Chondrocyte (in vitro differentiated cells): Measurements from ENCODE around the gene CUL9. TPM values are rescaled to one million over a fixed set of nuclear protein-coding genes. Genes with fewer than 3 reads are reported as not detected.

Experiments
- DNase-seq: peaks from one replicate; pipeline ENCODE4 v3.0.0; 2021; ENCODE audit warnings: mixed read lengths, low spot score
- H3K27ac Mint-ChIP-seq: one replicate; pipeline ENCODE4 v1.8.0; 2021; ENCODE audit warnings: mild to moderate bottlenecking, moderate library complexity, mixed read lengths; ENCODE audit not compliant: unreplicated experiment
- H3K27me3 Mint-ChIP-seq: 2 replicates; pipeline ENCODE4 v1.8.0; 2021; ENCODE audit warnings: low read depth, mixed read lengths
- H3K36me3 Mint-ChIP-seq: 2 replicates; pipeline ENCODE4 v1.8.0; 2021; ENCODE audit warnings: low read depth, mixed read lengths
- H3K4me1 Mint-ChIP-seq: 2 replicates; pipeline ENCODE4 v1.8.0; 2021; ENCODE audit warnings: low read depth, mild to moderate bottlenecking, mixed read lengths
- H3K4me3 Mint-ChIP-seq: one replicate; pipeline ENCODE4 v1.8.0; 2021; ENCODE audit warnings: mild to moderate bottlenecking, moderate library complexity, mixed read lengths; ENCODE audit not compliant: unreplicated experiment
- H3K9me3 Mint-ChIP-seq: 2 replicates; pipeline ENCODE4 v1.8.0; 2021; ENCODE audit warnings: low read depth, mixed read lengths
- total RNA-seq: library from RNA; stranded (reverse); gene quantifications from 3 replicates; pipeline ENCODE4 v1.2.1, GENCODE V29; 2021
- TF ChIP-seq, protein P1 (sequence below): fragments of 200-600 bp; sonication (generic); IDR thresholded peaks from 2 replicates; pipeline ENCODE4 v1.5.0; 2021; ENCODE audit warnings: antibody characterized with exemption, mild to moderate bottlenecking, moderate library complexity

The CUL9 gene
- total RNA-seq, 1 donor from 2014 or later, result 19.8 TPM

DNA sequence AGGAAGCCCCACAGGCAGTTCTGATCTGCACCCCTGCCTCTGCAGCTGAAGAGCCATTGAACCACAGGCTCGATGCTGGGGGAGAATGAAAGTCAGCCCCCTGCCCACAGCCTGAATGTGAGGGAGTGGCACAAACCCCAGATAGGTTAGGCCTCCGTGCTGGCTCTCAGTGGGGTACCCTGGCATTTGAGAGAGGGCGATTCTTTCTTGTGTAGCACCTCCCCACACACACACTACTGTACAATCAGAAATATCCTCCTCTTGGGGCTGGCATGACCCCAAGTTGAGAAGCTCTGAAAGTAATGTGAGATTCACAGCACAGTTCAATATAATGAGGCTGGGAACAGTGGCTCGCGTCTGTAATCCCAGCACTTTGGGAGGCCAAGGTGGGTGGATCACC lies 79.2 kb downstream of the CUL9 start:
- TF ChIP-seq, protein P1, sequence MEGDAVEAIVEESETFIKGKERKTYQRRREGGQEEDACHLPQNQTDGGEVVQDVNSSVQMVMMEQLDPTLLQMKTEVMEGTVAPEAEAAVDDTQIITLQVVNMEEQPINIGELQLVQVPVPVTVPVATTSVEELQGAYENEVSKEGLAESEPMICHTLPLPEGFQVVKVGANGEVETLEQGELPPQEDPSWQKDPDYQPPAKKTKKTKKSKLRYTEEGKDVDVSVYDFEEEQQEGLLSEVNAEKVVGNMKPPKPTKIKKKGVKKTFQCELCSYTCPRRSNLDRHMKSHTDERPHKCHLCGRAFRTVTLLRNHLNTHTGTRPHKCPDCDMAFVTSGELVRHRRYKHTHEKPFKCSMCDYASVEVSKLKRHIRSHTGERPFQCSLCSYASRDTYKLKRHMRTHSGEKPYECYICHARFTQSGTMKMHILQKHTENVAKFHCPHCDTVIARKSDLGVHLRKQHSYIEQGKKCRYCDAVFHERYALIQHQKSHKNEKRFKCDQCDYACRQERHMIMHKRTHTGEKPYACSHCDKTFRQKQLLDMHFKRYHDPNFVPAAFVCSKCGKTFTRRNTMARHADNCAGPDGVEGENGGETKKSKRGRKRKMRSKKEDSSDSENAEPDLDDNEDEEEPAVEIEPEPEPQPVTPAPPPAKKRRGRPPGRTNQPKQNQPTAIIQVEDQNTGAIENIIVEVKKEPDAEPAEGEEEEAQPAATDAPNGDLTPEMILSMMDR, result no peak
- peaks cover 3% of the 10 kb centered on the region for H3K4me1 Mint-ChIP-seq
- H3K4me3 Mint-ChIP-seq, result no peak overlapping the region
- no peaks in the 10 kb centered on the region for H3K27me3 Mint-ChIP-seq
- H3K27ac Mint-ChIP-seq, result no peak overlapping the region
- H3K36me3 Mint-ChIP-seq, result no peaks in the 10 kb centered on the region
- H3K9me3 Mint-ChIP-seq, result no peaks in the 10 kb centered on the region
- DNase-seq, result no peak

DNA sequence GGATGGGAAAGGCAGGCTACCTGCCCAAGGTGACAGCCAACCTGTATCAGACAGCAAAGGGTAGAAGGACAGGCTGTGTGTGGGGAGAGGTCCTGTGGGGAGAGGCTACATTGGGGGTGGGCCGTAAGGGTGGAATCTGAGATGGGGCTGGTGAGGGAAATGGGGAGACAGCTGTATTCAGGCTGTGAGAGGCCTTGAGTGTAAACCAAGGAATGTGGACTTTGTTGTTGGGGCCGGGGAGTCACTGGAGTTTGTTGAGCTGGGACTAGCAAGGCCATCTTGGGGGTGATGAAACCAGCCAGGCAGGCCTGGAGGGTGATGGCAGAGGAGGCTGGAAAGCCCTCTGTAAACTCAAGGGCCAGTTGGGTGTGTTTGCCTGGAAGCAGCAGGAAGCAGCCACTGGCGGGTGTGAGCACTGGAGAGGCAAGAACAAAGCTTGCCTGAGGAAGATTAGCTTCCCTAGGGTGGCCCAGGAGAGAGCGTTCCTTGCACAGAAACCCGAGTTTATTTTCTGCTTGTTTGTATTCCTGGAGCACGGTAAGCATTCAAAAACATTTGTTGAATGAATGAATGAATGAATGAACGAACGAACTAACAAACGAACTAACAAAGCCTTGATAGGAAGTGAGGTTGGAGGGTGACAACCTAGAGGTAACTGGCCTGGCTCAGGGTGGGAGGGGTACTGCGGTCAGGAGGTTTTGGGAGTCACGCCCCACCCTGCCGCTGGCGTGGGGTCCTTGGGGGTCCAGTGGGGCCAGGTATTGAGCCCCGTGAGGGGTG lies 80.2 kb downstream of the CUL9 start:
- H3K4me3 Mint-ChIP-seq, result no peak overlapping the region
- H3K27me3 Mint-ChIP-seq, result no peaks in the 10 kb centered on the region
- peaks cover 3% of the 10 kb centered on the region for H3K4me1 Mint-ChIP-seq
- no peak for DNase-seq
- TF ChIP-seq, protein P1, result no peak
- H3K27ac Mint-ChIP-seq, result no peak overlapping the region
- no peaks in the 10 kb centered on the region for H3K9me3 Mint-ChIP-seq
- H3K36me3 Mint-ChIP-seq, result no peaks in the 10 kb centered on the region

DNA sequence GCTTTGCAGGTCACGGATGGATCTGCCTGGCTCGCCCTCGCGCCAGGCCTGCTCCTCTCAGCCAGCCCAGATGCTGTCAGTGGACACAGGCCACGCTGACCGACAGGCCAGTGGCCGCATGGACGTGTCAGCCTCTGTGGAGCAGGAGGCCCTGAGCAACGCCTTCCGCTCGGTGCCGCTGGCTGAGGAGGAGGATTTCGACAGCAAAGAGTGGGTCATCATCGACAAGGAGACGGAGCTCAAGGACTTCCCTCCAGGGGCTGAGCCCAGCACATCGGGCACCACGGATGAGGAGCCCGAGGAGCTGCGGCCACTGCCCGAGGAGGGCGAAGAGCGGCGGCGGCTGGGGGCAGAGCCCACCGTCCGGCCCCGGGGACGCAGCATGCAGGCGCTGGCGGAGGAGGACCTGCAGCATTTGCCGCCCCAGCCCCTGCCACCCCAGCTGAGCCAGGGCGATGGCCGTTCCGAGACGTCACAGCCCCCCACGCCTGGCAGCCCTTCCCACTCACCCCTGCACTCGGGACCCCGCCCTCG lies 80.9 kb downstream of the CUL9 start:
- DNase-seq, result no peak
- Mint-ChIP-seq H3K36me3 (no peaks in the 10 kb centered on the region), H3K9me3 (no peaks in the 10 kb centered on the region), H3K4me3 (no peak overlapping the region), H3K4me1 (peaks cover 3% of the 10 kb centered on the region), H3K27me3 (no peaks in the 10 kb centered on the region), H3K27ac (no peak overlapping the region)
- TF ChIP-seq, protein P1, result no peak

DNA sequence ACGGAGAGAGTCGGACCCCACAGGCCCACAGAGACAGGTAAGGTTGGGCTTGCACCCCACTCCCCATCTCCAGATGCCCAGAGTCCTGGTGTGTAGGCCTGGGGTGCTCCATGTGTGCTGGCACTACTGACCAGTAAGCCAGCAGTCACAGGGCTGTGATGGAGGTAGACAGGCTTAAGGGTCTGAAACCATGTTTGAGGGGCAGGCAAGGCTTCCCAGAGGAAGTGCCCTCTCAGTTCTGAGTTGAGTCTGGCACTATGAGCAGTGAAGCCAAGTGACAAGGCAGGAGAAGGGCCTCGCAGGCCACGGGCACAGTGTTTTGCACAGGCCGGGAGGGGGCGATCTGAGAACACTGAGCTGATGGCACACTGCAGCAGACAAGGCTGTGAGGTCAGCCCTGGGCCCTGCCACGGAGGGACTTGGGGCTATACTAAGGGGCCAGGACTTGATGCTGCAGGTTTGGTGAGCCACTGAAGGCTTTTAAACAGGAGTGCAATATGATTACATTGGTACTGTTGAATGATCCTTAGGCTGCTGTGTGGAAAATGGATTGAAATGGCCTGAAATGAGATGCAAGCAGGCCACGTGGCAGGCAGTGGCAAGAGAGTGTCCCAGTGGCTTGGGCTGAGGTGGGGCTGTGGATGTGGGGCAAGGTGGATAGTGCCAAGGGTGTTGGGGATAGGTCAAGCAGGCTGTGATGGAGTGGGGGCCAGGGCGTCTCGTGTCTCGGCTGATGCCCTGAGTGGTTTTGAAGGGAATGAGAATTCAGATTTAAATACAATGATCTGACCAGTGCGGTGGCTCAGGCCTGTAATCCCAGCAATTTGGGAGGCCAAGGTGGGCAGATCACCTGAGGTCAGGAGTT lies 81.5 kb downstream of the CUL9 start:
- TF ChIP-seq, protein P1, result peak; percentile 88
- no peak for DNase-seq
- Mint-ChIP-seq H3K36me3 (no peaks in the 10 kb centered on the region), H3K9me3 (no peaks in the 10 kb centered on the region), H3K27ac (no peak overlapping the region), H3K4me1 (peaks cover 5% of the 10 kb centered on the region), H3K27me3 (no peaks in the 10 kb centered on the region), H3K4me3 (no peak overlapping the region)

DNA sequence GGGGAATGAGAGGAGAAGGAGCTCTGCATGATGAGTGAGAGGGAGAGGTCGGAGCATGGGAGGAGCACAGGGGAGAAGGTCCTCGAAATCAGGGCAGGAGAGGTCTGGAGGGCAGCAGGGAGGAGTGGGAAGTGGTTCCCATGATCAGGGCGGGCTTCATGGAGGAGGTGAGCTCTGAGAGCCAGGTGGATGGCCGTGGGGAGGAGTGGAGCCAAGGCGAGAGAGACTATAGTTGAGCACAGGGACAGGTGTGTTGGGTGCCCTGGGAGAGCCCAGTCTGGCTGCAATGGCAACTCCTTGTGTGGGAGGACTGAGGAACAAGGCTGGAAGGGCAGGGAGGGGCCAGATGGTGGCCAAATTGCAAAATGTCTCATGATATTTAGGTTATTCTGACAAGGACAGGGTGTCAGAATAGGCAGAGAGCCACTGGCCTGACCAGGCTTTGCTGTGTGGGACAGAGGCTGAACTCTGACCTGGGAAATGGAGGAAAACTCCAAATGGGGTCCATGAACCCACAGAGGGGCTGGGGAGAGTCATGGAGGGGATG lies 82.7 kb downstream of the CUL9 start:
- Mint-ChIP-seq H3K4me1 (peaks cover 12% of the 10 kb centered on the region), H3K27me3 (no peaks in the 10 kb centered on the region), H3K9me3 (no peaks in the 10 kb centered on the region), H3K36me3 (no peaks in the 10 kb centered on the region), H3K4me3 (no peak overlapping the region), H3K27ac (no peak overlapping the region)
- DNase-seq, result no peak
- TF ChIP-seq, protein P1, result no peak
